Ascending aorta (tissue), 2 donors: ENCODE results near the gene CNOT4. TPM values are rescaled to one million over a fixed set of nuclear protein-coding genes. Genes with fewer than 3 reads are reported as not detected.

ENCODE experiments used
- DNase-seq, 2 donors: peaks; one replicate each; pipeline ENCODE4 v3.0.0-alpha.2; 2019; ENCODE audit warnings: low spot score in 2 of 2
- H3K27ac ChIP-seq, 2 donors: fragments of 200-600 bp; sonication (generic); one replicate each; pipeline ENCODE4 v1.5.1; 2016 to 2017; ENCODE audit warnings: mild to moderate bottlenecking in 1 of 2
- H3K27me3 ChIP-seq: fragments of 200-600 bp; sonication (generic); one replicate; pipeline ENCODE4 v1.5.1; 2017
- H3K36me3 ChIP-seq, 2 donors: fragments of 200-600 bp; sonication (generic); one replicate each; pipeline ENCODE4 v1.5.1; 2016
- H3K4me1 ChIP-seq, 2 donors: fragments of 200-600 bp; sonication (generic); one replicate each; pipeline ENCODE4 v1.5.1; 2016 to 2017; ENCODE audit warnings: mild to moderate bottlenecking in 1 of 2
- H3K4me3 ChIP-seq, 2 donors: fragments of 200-600 bp; sonication (generic); one replicate each; pipeline ENCODE4 v1.5.1; 2016 to 2017; ENCODE audit warnings: mild to moderate bottlenecking in 1 of 2
- H3K9me3 ChIP-seq, 2 donors: fragments of 200-600 bp; sonication (generic); one replicate each; pipeline ENCODE4 v1.5.1; 2016
- CTCF ChIP-seq, 3 experiments: fragments of 200-600 bp in 2 of 3; fragments of 450-650 bp in 1 of 3; sonication (generic) in 2 of 3; IDR thresholded peaks; one replicate each; pipeline ENCODE4 v1.5.1; 2016 to 2019; ENCODE audit warnings: antibody characterized with exemption in 3 of 3, mild to moderate bottlenecking in 1 of 3, moderate library complexity in 1 of 3
- intact Hi-C: fragments of 100-400 bp; cut with DNase I; formaldehyde crosslinking; loops from one replicate; pipeline ENCODE4 v1.15.1; 2023
- total RNA-seq: library from RNA; depleted of rRNA; stranded (reverse); fragments of >200 nt; gene quantifications from one replicate; pipeline ENCODE4 v1.1.0, GENCODE V29; 2016

The CNOT4 gene
- total RNA-seq, 1 donor from 2014 or later: 14.8 TPM

DNA sequence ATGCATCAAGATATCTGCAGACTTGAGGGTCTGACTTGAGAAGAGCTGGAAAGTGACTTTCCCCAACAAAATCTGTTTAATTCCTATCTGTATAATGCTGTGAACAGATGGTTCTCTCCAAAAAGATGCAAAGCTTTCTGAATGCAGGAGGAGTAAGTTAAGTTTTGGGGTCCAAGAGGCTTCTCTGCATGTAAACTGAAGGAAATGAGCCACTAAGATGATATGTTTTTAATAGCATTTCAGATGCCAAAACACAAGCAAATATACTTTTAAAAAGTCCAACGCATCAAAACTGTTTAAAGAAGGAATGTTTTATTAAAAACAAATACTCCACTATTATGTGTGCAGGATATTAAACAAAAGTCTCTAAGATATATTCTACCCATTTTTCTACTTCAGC is 139.2 kb downstream of the CNOT4 start:
- no peaks in the 10 kb centered on the region for H3K4me1 ChIP-seq
- H3K36me3 ChIP-seq: no peaks in the 10 kb centered on the region
- DNase-seq: no peak
- no peak overlapping the region for H3K4me3 ChIP-seq
- TF ChIP-seq CTCF (IDR thresholded peaks at IDR 0.05): no peak
- no peak overlapping the region for H3K27ac ChIP-seq
- no peaks in the 10 kb centered on the region for H3K27me3 ChIP-seq
- H3K9me3 ChIP-seq: no peaks in the 10 kb centered on the region
- intact Hi-C loops: no loop called here

GRCh38 chr7:135369405-135369804 is 140.5 kb downstream of the CNOT4 start:
- Histone ChIP-seq H3K4me1 (no peaks in the 10 kb centered on the region), H3K27me3 (no peaks in the 10 kb centered on the region), H3K4me3 (no peak overlapping the region), H3K9me3 (no peaks in the 10 kb centered on the region), H3K27ac (no peak overlapping the region), H3K36me3 (no peaks in the 10 kb centered on the region)
- intact Hi-C loops: no loop called here
- DNase-seq: no peak
- TF ChIP-seq CTCF (IDR thresholded peaks at IDR 0.05): no peak

GRCh38 chr7:135368416-135369186 is 141.3 kb downstream of the CNOT4 start:
- intact Hi-C loops: no loop called here
- no peaks in the 10 kb centered on the region for H3K4me1 ChIP-seq
- DNase-seq: no peak

GRCh38 chr7:135366843-135367508 is 142.9 kb downstream of the CNOT4 start:
- no peaks in the 10 kb centered on the region for H3K27me3 ChIP-seq
- no peaks in the 10 kb centered on the region for H3K9me3 ChIP-seq
- H3K4me1 ChIP-seq: no peaks in the 10 kb centered on the region
- peaks cover 5 to 9% of the 10 kb centered on the region in 2 donors for H3K36me3 ChIP-seq
- H3K4me3 ChIP-seq: no peak overlapping the region
- DNase-seq: no peak
- intact Hi-C loops: no loop called here
- H3K27ac ChIP-seq: no peak overlapping the region
- TF ChIP-seq CTCF (IDR thresholded peaks at IDR 0.05): no peak

More at GRCh38 chr7:135368416-135369186, 141.3 kb downstream of the CNOT4 start:
- Histone ChIP-seq H3K36me3 (no peaks in the 10 kb centered on the region), H3K4me3 (no peak overlapping the region), H3K27ac (no peak overlapping the region), H3K27me3 (no peaks in the 10 kb centered on the region), H3K9me3 (no peaks in the 10 kb centered on the region)
- TF ChIP-seq CTCF (IDR thresholded peaks at IDR 0.05): no peak

GRCh38 chr7:135365721-135366120 is 144.2 kb downstream of the CNOT4 start:
- no peaks in the 10 kb centered on the region for H3K9me3 ChIP-seq
- DNase-seq: no peak
- H3K27ac ChIP-seq: no peak overlapping the region
- no peaks in the 10 kb centered on the region for H3K4me1 ChIP-seq
- no peak for TF ChIP-seq CTCF (IDR thresholded peaks at IDR 0.05)
- H3K27me3 ChIP-seq: no peaks in the 10 kb centered on the region
- peaks cover 5 to 9% of the 10 kb centered on the region in 2 donors for H3K36me3 ChIP-seq
- H3K4me3 ChIP-seq: no peak overlapping the region
- intact Hi-C loops: no loop called here
